Measurements from ENCODE around the gene BLM. TPM values are rescaled to one million over a fixed set of nuclear protein-coding genes. Genes with fewer than 3 reads are reported as not detected.

BLM gene
- total RNA-seq, 1 donor from 2014 or later = 5.6 TPM

- H3K27me3 ChIP-seq (ENCODE audit: control insufficient read depth, insufficient read depth, low read length) = no peaks in the 10 kb centered on the region
- no peaks in the 10 kb centered on the region for H3K36me3 ChIP-seq (ENCODE audit: control insufficient read depth, insufficient read depth, low read length)
- no peak for DNase-seq (ENCODE audit: low read depth)
- TF ChIP-seq CTCF (IDR thresholded peaks at IDR 0.05; ENCODE audit: insufficient read depth, low read length, poor library complexity, severe bottlenecking) = no peak
- H3K4me3 ChIP-seq (ENCODE audit: low read depth, low read length) = no peak overlapping the region
These were observed 9.7 kb upstream of the BLM start for GRCh38 chr15:90707489-90707888.

DNA sequence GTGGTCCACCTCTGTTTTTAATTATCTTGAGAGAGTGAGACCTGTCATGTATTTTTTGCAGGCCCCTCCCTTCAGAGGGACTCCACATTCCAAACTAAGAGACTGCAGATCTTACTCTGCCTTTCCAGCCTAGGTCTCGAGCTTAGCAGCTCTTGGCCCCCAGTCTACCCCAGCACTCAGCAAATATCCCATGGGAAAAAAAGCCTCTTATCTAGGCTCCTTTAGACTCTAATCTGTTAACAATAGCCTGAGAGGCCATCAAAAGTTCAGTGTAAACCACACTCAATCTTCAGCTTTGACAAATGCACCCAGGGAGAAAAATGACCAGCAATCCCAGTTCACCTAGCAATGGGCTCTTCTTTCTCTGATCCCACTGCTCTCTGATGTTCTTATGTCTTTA lies 8.6 kb upstream of the BLM start:
- Histone ChIP-seq H3K36me3 (ENCODE audit: control insufficient read depth, insufficient read depth, low read length) (no peaks in the 10 kb centered on the region), H3K4me3 (ENCODE audit: low read depth, low read length) (no peak overlapping the region), H3K27me3 (ENCODE audit: control insufficient read depth, insufficient read depth, low read length) (no peaks in the 10 kb centered on the region)
- DNase-seq (ENCODE audit: low read depth) = no peak
- TF ChIP-seq CTCF (IDR thresholded peaks at IDR 0.05; ENCODE audit: insufficient read depth, low read length, poor library complexity, severe bottlenecking) = no peak

GRCh38 chr15:90709278-90709677 lies 7.9 kb upstream of the BLM start:
- no peaks in the 10 kb centered on the region for H3K27me3 ChIP-seq (ENCODE audit: control insufficient read depth, insufficient read depth, low read length)
- TF ChIP-seq CTCF (IDR thresholded peaks at IDR 0.05; ENCODE audit: insufficient read depth, low read length, poor library complexity, severe bottlenecking) = no peak
- no peak for DNase-seq (ENCODE audit: low read depth)
- H3K4me3 ChIP-seq (ENCODE audit: low read depth, low read length) = no peak overlapping the region
- no peaks in the 10 kb centered on the region for H3K36me3 ChIP-seq (ENCODE audit: control insufficient read depth, insufficient read depth, low read length)

DNA sequence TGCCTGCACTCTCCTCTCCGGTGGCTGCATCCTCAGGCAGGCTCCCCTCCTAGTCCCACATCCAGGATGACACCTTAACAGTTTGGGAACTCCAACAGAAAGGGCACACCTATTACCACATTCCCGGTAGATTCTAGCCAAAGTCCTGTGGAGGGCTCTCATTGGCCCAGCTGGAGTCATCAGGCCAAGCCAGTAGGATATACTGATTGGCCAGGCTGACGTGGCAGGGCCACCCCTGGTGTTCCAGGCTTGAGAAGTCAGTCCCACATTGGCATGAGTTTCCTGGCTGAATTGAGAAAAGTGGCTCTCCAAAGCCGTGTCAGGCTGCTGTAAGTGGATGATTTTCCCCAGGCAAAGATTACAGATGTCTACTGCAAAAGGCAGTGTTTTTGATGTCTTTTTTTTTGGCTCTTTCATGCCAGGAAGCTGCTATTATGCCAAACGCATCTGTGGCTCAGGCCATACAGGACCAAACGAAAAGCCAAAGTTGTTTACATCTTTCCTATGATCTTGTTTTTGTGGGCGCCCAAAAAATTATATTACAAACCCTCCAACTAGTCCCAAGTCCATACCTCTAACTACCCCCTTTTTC lies 6.6 kb upstream of the BLM start:
- no peak for DNase-seq (ENCODE audit: low read depth)
- no peak for TF ChIP-seq CTCF (IDR thresholded peaks at IDR 0.05; ENCODE audit: insufficient read depth, low read length, poor library complexity, severe bottlenecking)
- H3K36me3 ChIP-seq (ENCODE audit: control insufficient read depth, insufficient read depth, low read length) = no peaks in the 10 kb centered on the region
- H3K27me3 ChIP-seq (ENCODE audit: control insufficient read depth, insufficient read depth, low read length) = no peaks in the 10 kb centered on the region
- H3K4me3 ChIP-seq (ENCODE audit: low read depth, low read length) = no peak overlapping the region

GRCh38 chr15:90711418-90711824 lies 5.7 kb upstream of the BLM start:
- Histone ChIP-seq H3K4me3 (ENCODE audit: low read depth, low read length) (no peak overlapping the region), H3K27me3 (ENCODE audit: control insufficient read depth, insufficient read depth, low read length) (no peaks in the 10 kb centered on the region), H3K36me3 (ENCODE audit: control insufficient read depth, insufficient read depth, low read length) (no peaks in the 10 kb centered on the region)
- TF ChIP-seq CTCF (IDR thresholded peaks at IDR 0.05; ENCODE audit: insufficient read depth, low read length, poor library complexity, severe bottlenecking) = no peak
- DNase-seq (ENCODE audit: low read depth) = no peak

DNA sequence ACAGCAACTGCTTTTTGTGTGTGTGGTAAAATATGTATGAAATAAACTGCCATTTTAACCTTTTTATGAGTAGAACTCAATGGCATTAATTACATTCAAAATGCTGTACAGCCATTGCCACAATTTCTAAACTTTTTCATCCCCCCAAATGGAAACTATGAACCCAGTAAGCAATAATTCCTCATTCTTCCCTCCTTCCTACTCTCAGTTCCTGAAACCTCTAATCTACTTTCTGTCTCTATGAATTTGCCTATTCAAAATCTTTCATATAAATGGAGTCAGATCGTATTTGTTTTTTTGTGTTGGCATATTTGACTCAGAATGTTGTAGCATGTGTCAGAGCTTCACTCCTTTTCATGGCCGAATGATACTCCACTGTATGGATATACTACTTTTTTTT lies 5.3 kb upstream of the BLM start:
- TF ChIP-seq CTCF (IDR thresholded peaks at IDR 0.05; ENCODE audit: insufficient read depth, low read length, poor library complexity, severe bottlenecking) = no peak
- Histone ChIP-seq H3K4me3 (ENCODE audit: low read depth, low read length) (no peak overlapping the region), H3K36me3 (ENCODE audit: control insufficient read depth, insufficient read depth, low read length) (no peaks in the 10 kb centered on the region), H3K27me3 (ENCODE audit: control insufficient read depth, insufficient read depth, low read length) (no peaks in the 10 kb centered on the region)
- DNase-seq (ENCODE audit: low read depth) = no peak

All from kidney epithelial cell (primary cell).